Stimulated activated CD4-positive, alpha-beta T cell treated with anti-CD3 and anti-CD28 coated beads, Interleukin-4, amount 100 ng/mL, for 1 hour (primary cell): ENCODE measurements around the gene RNF26.

Experiments
- DNase-seq: peaks from one replicate; pipeline ENCODE4 v3.0.0-alpha.2; 2020

Gene RNF26

DNA sequence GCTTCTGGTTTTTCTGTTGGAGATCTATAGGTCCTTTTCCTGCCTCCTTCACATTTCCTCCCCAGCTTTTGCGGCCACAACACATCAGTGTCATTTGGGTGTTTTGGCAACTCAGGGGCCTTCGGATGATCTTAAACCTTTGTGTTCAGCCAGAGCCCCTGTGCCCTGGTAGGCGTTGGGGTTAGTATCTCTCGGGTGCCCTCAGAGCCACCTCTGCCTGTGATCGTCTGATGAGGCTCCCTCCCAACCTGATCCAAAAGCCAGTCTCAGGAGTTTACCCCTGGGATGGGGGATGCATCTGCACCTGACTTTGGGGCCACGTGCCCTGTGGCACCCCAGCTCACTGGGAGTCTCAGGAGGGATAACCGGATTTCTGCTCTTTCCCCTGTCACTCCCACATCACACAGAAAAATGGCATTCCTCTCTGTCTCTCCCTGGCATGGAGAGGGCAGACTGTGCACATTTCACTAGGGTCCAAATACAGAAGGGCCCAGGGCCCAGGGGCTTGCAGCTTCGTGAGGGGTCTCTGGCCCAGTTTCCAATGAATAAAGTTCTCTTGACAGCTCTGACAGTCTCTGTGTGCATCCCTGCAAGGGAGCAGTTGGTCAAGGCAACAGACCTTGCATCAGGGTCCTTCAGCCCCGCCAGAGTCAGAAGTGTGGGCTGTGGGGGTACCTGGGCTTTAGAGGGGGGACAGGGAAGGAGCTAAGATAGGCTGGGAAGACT lies 2.6 kb downstream of the RNF26 start:
- no peak for DNase-seq

DNA sequence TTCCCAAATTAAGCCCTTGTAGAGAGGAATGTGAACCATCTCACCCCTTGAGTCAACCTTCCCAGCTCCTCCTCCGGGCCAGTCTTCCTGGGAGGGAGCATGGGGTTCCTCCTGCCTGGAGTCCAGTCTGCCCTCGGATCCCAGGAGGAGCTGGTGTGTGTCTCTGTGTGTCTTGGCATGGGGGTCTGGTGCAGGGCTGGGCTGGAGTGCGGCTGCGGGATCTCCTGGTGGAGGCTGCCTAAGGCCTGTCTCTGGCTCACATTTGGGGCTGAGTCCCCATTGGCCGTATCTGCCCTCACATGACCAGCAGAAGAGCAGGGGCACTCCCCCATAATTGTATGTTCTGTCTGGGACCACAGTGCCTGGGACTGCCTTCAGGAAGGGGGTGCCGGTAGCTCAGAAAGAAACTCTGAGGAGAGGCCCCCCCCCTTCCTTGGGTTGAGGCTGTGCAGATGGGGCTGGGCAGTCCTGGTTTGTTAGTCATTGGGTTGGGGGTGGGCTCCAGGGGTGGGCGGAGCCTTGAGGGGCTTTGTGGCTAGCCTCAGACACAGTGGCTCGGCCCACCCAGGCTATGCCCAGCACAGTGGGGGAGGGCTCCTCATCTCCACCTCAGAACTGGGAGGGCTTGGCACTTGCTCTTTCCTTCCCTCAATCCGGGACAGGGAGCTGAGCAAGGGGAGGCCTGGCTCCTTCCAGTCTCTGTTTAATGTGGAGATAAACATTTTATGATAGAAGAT lies 3.4 kb downstream of the RNF26 start:
- DNase-seq = no peak

DNA sequence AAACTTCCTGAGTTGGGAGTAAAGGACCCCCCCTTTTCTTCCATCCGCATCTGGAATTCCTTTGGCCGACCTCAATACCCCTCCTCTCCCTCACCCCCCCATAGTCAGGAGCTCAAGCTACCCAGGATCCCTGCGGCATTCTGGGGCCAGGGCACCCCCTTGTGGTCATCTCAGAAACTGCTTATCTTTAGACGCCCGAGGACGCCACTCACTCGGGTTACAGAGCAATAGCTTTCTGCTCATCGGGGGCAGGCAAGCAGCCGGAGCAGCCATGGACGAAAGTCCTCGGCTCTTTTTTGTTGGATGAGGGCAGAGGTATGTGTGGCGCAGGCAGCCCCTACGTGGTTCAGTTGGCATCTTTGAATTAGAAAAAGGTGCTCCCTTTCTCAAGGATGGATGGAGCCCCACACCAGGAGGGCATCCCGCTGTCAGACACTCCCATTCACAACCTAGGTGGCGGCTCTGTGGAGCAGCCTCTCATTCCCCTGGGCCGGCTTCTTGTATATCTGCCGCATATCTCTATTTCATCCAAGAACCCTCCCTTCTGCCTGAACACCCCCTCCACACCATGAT lies 4.1 kb downstream of the RNF26 start:
- DNase-seq = peak; percentile 62

DNA sequence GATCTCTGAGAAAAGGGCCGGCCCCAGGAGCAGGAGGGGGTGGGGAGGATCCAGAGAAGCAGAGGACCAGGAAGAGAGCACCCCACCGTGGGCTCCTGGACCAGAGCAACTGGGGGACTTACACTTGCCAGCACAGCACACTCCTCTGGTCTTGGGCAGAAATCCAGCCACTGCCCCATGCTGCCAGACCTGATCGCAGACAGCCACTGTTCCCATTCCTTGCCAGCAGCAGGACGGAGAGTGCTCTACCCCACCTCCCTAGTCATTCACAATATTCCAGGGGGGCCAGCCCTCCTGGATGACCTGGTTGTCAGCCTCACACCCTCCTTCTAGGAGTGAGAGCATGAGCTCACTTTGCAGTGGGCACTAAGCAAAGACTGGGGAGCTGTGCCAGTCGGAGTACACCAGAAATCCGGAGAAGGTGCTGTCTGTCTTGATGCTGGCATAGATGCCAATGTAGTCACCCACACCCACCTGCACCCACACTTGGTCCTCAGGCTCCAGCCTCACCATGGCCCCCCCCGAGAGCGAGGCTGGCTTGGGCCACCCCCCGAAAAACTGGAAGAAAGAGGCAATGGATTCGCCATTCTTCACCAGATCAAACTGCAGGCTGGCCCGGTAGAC lies 4.8 kb downstream of the RNF26 start:
- DNase-seq = no peak

DNA sequence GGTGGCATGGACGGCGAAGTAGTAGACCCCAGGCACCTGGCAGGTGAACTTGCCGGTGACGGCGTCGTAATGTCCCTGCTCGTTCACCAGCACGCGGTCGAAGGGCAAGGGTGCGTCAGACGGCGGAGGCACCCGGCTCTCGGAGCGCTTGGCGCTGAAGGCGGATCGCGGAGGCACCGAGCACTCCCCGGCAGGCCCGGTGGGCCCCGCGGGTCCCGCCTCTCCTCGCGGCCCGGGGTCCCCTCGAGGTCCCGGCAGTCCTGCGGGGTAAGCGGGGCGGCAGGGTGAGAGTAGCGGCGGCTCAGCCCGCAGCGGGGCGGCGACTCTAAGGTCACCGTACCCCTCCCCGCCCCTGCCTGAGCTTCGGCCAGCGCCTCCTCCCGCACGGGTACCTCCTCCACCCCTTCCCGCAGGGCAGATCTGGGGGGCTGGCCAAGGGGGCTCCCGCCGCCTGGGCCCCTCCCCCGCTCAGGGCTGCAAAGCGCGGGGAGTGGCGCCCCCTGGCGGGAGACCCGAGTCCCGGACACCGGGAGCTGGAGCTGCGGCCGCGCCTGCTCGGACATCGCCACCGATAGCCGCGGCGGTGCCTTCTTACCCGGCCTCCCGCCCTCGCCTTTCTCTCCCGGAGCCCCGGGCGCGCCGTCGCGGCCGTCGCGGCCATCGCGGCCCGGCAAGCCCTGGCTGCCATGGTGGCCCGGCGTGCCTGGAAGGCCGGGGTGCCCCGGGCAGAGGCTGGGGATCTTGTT lies 5.4 kb downstream of the RNF26 start:
- DNase-seq = peak; percentile 51

DNA sequence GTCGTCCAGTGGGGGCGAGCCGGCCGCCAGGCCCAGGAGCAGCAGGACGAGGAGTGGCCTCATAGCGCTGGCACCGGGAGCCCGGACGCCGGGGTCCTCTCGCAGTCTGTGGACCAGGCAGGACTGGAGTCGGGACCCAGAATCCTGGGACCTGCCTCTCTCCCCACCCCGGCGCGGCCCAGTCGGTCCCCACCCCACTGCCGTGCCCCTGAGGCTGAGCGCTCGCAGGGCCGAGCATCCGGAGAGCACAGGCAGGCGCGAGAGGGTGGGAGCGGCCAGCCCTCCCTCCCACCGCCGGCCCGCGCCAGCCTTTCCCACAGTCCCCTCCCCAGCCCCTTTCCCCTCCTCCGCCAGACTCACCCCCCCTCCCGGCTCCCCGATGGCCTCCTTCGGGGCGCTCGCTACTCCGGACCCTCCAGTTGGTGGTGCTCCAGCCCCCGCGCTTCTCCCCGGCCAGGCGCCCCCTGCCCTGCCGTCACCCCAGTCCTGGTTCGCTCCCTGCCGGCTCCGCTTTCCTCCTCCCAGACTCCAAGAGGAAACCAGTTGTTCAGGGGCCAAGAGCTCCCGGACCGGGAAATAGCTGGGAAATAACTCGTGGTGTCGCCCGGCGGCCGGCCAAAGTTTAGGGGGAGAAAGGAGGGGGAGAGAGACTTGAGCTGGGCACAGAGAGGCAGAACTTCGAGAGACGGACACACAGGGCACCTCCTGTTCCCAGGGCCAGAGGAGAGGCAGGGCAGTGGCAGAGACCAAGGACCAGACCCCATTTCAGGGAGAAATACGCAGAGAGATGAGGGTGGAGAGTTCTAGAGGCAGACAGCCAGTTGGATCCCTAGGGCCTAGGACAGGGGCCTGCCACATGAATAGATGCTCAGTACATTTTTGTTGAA lies 6.3 kb downstream of the RNF26 start, which contains the start of gene C1QTNF5:
C1QTNF5 (minus strand) TSS at position 549 of the 887 bp plus-strand sequence; CDS start at position 63, 486 bp downstream.
- DNase-seq = no peak

DNA sequence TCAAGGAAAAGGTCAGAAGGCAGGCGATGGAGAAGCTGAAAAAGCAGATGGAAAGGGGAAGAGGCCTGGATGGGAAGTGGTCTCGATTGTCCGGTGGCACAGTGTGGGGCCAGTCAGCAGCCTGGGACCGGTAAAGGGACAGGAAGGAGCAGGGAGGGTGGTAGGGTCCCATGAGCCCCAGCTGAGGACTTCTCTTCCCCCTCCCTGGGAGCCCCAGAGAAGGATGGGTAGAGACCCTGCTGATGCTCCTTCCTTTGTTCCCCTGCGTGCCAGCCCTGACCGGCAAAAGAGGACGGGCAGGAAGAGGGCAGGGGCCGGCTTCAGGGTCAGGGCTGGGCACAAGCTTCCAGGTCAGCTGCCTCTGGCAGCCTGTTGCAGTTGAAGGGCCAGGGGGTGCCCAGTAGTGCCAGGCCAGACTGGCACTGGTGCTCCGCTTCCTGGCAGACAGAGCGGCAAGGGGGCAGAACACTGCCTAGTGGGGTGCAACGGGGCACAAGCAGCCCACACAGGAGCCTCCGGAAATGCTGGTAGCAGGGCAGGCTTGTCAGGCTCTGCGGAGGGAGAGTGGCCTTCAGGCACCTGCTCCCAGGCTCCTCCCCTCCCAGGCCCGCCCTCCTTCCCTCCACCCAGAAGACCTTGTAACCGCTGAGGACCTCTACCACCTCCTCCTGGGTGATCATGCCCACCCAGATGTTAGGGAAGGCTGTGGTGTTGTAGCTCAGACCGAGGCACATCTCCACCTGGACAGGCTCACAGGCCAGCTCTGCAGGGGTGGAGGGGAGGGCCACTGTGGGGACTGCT lies 7.1 kb downstream of the RNF26 start:
- DNase-seq = no peak

DNA sequence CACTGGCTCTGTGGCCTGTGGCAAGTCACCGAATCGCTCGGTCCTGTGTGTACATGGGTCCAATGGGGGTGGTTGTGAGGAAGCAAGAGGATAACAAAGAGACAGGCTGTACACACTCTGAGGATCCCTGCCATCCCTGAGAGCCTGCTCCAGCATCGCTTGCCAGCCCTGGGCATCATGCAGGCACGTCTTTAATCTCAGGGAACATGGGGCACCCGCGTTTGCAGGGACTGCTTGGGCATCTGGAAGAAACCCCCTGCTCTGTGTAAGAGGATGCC lies 7.6 kb downstream of the RNF26 start:
- no peak for DNase-seq

DNA sequence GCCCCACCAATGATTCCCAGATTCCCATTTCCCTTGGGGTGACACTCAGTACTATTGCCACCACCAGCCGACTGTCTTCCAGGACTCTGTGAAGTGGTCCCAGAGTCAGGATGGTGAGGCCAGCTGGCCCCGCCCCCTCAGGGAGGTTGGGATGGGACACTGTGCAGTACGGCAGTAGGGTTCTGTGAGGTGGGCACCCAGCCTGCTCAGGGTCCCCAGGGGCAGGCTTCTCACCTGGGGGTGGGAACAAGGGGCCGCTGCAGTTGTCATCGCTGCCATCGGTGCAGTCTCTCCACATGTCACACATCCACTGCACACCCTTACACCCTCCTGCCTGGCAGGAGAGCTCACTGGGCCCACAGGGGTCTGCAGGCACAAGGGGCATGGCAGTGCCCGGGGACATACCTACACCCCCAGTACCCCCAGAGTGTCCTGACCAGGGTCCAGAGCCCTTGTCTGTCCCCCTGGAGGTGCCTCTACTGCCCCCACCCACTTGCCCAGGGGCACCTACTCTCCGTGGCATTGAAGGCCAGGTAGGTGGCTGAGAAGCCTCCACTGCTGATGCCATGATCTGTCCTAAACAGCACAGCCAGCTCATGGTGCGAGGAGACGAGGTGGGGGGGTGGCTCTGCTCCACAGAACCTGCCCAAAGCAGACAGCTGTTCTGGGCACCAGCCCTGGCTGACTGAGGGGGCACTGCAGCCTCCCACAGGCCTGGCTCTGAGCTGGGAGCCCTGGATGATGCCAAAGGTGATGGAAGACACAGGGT lies 8.2 kb downstream of the RNF26 start:
- no peak for DNase-seq

DNA sequence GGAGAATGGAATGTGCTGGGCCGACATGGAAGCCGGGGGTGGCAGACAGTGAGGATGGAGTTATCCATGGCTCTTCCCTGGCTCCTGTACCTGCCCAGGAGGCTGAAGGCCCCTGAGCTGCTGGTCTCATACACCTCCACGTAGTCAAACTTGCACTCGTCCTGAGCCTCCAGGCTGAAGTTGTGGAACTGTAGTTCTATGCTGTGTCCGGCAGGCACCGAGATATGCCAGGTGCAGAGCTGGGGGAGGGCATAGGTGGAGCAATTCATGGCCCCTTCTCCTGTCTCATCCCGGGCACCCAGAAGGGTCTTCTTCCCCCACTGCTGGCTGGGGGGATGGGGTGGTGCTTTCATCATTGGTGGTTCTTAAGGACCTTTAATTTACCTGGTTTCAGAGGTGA lies 9.4 kb downstream of the RNF26 start:
- no peak for DNase-seq

DNA sequence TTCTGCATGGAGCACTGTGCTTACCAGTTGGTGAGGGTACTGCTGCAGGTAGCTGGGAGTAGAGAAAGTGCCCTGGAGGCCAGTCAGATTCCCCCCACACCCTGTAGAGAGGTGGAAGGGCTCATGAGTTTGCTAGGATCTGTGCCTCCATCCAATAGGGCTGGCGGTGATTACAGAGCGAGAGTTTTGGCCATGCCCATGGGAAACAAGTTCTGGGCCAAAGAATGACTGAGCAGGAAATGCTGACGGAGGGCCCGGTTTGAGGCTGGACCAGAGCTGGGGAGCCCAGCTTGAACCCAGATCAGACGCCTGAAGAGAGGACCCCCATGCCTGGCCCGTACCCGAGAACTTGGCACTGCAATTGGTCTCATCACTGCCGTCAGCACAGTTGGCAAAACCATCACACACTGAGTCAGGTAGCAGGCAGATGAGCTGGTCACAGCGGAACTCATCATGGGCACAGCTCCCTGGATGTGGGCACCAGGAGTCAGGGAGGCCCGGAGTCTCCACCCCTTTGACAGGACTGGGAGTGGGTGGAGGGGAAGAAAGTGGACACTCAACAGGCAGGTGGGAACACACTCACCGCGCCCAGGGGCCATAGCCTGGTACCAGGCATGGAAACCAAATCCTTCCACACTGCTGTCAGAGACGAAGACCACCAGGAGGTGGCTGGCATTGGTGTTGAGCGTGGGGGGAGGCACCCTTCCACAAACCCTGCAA lies 10.1 kb downstream of the RNF26 start:
- no peak for DNase-seq

DNA sequence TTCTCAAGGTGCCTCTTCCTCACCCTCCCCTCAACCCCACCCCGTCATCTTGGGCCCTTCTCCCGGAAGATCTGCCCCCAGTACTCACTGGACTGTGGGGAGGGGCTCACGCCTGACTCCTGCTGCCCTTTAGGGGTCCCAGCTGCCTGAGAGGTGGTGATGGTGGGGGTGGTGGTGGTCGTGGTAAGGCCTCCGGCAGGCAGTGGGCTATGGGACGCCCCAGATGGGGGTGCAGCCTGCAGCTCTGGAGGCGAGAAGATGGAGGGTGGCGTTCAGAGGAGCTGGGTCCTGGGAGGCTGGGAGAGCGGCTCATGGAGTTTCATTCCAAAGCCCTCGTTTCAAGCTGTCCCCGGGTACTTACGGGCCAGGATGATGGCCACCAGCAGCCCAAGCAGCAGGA lies 11.4 kb downstream of the RNF26 start:
- no peak for DNase-seq

DNA sequence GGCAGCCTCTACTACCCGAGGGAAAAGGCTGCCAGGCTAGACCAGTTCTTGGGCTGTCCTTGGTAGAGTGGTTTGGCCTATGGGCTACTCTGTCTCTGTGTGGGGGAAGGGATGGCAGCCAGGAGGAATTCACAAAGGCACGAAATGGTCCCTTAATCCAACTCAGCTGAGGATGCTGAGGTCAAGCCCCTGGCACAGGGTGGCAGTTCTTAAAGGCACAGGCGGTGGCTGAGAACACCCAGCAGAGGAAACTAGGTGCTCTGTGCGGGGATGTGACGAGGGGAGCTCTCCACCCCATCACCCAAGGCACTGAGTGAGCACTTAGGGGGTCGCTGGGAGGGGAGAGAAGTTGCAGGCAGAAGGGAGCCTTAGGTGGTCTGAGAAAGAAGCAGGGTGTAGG lies 12.3 kb downstream of the RNF26 start, which contains the start of gene MFRP:
MFRP (minus strand) TSS at position 101 of the 400 bp plus-strand sequence. CDS start 192 bp downstream, outside the sequence.
- DNase-seq = no peak

DNA sequence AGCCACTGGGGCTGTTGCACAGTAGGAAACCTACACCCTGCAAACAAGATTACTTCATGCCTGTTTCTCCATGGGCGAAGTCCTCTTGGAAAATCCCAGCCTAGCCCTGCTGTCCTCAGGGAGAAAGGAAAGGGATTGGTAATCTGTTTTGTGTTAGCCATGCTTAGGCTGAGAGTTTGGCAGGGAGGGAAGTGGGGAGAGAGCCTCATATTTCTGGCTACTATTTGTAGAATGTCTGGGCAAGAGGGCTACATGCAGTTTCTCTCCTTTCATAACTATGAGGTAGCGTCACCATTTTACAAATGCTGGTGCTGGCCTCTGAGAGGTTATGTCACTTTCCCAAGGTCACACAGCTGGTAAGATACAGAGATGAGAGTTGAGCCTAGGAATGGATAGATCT lies 12.9 kb downstream of the RNF26 start:
- no peak for DNase-seq

DNA sequence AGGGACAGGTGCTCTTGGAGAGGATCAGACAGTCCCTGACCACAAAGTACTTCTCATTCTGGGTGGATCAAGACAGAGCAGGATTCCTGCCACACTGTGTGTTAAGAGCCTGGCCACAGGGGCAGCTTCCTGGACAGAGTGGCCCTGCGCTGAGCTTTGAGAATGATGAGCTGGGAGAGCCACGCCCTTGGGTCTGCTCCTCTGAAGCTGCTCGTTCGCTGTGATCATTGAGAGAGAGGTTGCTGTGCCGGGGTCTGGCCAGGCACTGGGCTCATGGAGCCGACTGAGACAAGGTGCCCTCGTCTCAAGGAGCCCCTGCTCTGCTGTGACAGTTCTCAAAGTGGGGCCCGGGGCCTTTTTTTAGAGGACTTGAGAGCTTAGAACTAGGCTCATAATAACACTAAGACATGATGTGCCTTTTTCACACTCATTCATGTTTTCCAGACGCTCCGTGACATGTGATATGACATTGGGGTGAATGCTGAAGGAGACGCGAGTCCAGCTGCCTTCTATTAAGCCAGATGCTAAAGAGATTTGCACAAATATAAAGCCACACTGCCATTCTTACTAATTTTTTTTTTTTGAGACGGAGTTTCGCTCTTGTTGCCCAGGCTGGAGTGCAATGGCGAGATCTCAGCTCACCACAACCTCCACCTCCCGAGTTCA lies 13.7 kb downstream of the RNF26 start:
- DNase-seq = no peak

DNA sequence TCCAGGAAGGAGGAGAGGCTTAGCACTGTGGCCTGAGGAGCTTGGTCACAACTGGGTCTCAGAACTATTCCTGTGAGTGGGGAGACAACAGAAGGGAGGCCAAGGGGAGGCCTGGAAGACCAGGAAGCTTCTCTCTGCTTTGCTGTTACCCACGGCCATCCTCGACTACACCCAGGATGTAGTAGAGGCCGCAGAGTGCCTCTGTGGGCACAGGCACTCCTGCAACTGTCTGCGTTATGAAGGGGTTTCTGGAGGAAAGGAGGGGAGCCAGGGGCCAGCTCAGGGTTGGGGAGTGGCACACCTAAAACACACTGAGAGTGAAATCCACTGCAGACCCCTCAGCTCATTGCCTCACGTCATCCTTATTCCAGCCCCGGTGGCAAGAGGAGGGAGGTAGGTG lies 16.0 kb downstream of the RNF26 start:
- no peak for DNase-seq

DNA sequence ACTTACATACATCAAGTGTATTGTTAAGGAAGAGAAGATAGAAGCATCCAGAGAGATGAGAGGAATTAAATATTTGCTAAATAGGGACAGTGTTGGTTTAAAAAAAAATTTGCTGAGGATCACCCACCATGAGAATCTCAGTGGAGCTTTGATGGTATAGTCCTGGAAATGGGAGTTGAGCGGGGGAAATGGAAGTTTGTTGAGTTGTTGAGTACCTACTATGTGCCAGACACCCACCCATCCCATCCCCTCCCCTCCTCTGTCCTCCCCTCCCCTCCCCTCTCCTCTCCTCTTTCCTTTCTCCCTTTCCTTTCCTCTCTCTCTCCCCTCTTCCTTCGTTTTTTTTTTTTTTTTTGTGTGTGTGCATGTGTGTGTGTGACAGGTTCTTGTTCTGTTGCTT lies 16.9 kb downstream of the RNF26 start:
- no peak for DNase-seq

DNA sequence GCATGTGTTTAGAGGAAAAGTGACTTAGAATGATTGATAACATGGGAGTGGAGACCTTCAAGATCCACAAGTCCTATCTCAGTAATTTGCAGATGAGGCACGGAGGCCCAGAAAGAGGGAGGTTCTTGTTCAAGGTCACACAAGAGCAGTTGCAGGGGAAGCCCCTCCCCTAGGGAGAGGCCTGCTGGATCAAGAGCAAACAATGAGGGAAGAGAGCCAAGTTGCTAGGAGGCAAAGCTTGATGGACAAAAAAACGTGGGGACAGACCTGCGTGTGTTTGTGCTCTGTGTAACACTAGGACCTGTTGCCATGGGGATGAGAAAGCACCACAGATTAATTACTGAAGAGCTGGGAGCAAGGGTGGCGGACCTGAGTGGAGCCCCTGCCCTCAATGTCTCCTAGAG lies 18.5 kb downstream of the RNF26 start:
- no peak for DNase-seq
